Central memory CD8-positive, alpha-beta T cell (primary cell): ENCODE measurements around the gene KCNH4.
"Not testable (repeated sequence)": the region's sequence is repeated elsewhere in the genome, so short reads cannot be mapped to it uniquely, and the experiment has no call there.

Source experiments
- ATAC-seq: fragments of 150-1000 bp; cut with Tn5 transposase; replicated peaks from 2 replicates; pipeline ENCODE4 v1.10.0; 2022; ENCODE audit warnings: mild to moderate bottlenecking, moderate FRiP score, moderate number of reproducible peaks; ENCODE audit not compliant: poor library complexity, severe bottlenecking; ENCODE audit errors: extremely low read depth
- DNase-seq, 2 donors: peaks; one replicate each; pipeline ENCODE4 v3.0.0; 2021; ENCODE audit warnings: low spot score in 2 of 2
- H3K27ac Mint-ChIP-seq: one replicate; pipeline ENCODE4 v1.8.0; 2022; ENCODE audit warnings: low read depth, mild to moderate bottlenecking, moderate library complexity, mixed read lengths
- H3K27me3 Mint-ChIP-seq: one replicate; pipeline ENCODE4 v1.8.0; 2022; ENCODE audit warnings: mixed read lengths
- H3K36me3 Mint-ChIP-seq: one replicate; pipeline ENCODE4 v1.8.0; 2022; ENCODE audit warnings: mild to moderate bottlenecking, moderate library complexity, mixed read lengths; ENCODE audit not compliant: insufficient read depth
- H3K4me1 Mint-ChIP-seq: one replicate; pipeline ENCODE4 v1.8.0; 2022; ENCODE audit warnings: mixed read lengths
- H3K4me3 Mint-ChIP-seq: one replicate; pipeline ENCODE4 v1.8.0; 2022; ENCODE audit warnings: mild to moderate bottlenecking, moderate library complexity, mixed read lengths
- H3K9me3 Mint-ChIP-seq: one replicate; pipeline ENCODE4 v1.8.0; 2022; ENCODE audit warnings: mixed read lengths

The KCNH4 gene

GRCh38 chr17:42180922-42181850 lies at the start of gene KCNH4:
KCNH4 (minus strand) TSS chr17:42181142; CDS start chr17:42180945, 197 bp downstream.
- Mint-ChIP-seq H3K9me3 (no peaks in the 10 kb centered on the region), H3K27me3 (no peaks in the 10 kb centered on the region), H3K4me1 (peaks cover 45% of the 10 kb centered on the region), H3K4me3 (peak within 1 kb of the TSS; percentile 70), H3K27ac (no peak within 1 kb of the TSS), H3K36me3 (peaks cover 8% of the 10 kb centered on the region)
- DNase-seq: peak; percentile 62 to 79
- ATAC-seq: peak; percentile 45

- Mint-ChIP-seq H3K4me1 (peaks cover 29% of the 10 kb centered on the region), H3K4me3 (no peak overlapping the region), H3K36me3 (peaks cover 19% of the 10 kb centered on the region), H3K9me3 (no peaks in the 10 kb centered on the region), H3K27me3 (no peaks in the 10 kb centered on the region), H3K27ac (peak overlapping the region; percentile 59)
- no peak for ATAC-seq
- no peak for DNase-seq
Measured at GRCh38 chr17:42230225-42230624, 49.3 kb upstream of the KCNH4 start.

- no peak overlapping the region for H3K27ac Mint-ChIP-seq
- no peak for ATAC-seq
Measured at GRCh38 chr17:42227849-42228700, 47.1 kb upstream of the KCNH4 start.

DNA sequence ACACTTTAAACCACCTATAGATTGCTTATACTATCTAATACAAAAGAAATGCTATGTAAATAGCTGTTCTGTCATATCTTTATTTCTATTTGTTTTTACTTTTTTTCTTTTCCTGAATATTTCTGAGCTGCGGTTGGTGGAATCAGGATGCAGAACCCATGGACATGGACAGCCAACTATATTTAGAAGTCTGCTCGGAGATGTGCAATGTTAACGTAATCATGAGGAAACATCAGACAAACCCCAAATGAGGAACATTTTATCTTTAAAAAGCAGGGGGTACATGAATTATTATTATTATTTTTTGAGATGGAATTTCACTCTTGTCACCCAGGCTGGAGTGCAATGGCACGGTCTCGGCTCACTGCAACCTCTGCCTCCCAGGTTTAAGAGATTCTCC lies 44.7 kb upstream of the KCNH4 start:
- peaks cover 12% of the 10 kb centered on the region for H3K4me1 Mint-ChIP-seq
- ATAC-seq (no peak), DNase-seq (no peak)
- H3K9me3 Mint-ChIP-seq: no peaks in the 10 kb centered on the region
- H3K27me3 Mint-ChIP-seq: no peaks in the 10 kb centered on the region
- H3K36me3 Mint-ChIP-seq: peaks cover 41% of the 10 kb centered on the region
- H3K27ac Mint-ChIP-seq: no peak overlapping the region
- H3K4me3 Mint-ChIP-seq: no peak overlapping the region

More at GRCh38 chr17:42227849-42228700, 47.1 kb upstream of the KCNH4 start:
- Mint-ChIP-seq H3K36me3 (peaks cover 31% of the 10 kb centered on the region), H3K9me3 (no peaks in the 10 kb centered on the region), H3K4me3 (no peak overlapping the region), H3K27me3 (no peaks in the 10 kb centered on the region), H3K4me1 (peaks cover 10% of the 10 kb centered on the region)
- no peak for DNase-seq

DNA sequence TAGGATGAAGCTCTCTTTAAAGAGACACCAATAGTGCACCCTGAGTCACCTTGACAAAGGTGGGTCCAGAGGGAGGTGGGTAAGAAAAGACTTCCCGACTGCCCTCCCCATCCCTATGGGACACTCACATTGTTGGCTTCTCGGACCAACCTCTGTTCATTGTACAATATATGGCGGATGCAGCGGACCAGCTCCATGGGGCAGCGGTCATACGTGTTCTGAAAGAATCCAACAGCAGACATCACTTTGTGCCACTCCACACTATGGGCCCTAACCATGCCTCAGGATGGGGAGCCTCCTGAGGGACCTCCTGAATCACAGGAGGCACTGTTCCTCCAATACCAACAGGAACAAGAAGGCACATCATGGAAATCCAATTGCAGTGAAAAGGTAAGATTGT lies 43.7 kb upstream of the KCNH4 start:
- peak overlapping the region; percentile 13 for H3K27ac Mint-ChIP-seq
- no peaks in the 10 kb centered on the region for H3K27me3 Mint-ChIP-seq
- no peak for ATAC-seq
- H3K4me3 Mint-ChIP-seq: no peak overlapping the region
- no peak for DNase-seq
- H3K36me3 Mint-ChIP-seq: peaks cover 35% of the 10 kb centered on the region
- no peaks in the 10 kb centered on the region for H3K9me3 Mint-ChIP-seq
- H3K4me1 Mint-ChIP-seq: peaks cover 7% of the 10 kb centered on the region

- Mint-ChIP-seq H3K4me1 (peaks cover 7% of the 10 kb centered on the region), H3K27me3 (no peaks in the 10 kb centered on the region), H3K27ac (peak overlapping the region; percentile 82), H3K36me3 (peaks cover 39% of the 10 kb centered on the region), H3K4me3 (no peak overlapping the region), H3K9me3 (no peaks in the 10 kb centered on the region)
- ATAC-seq (peak; percentile 78), DNase-seq (peak; percentile 45 to 46)
Measured at GRCh38 chr17:42221886-42222745, 41.2 kb upstream of the KCNH4 start.

DNA sequence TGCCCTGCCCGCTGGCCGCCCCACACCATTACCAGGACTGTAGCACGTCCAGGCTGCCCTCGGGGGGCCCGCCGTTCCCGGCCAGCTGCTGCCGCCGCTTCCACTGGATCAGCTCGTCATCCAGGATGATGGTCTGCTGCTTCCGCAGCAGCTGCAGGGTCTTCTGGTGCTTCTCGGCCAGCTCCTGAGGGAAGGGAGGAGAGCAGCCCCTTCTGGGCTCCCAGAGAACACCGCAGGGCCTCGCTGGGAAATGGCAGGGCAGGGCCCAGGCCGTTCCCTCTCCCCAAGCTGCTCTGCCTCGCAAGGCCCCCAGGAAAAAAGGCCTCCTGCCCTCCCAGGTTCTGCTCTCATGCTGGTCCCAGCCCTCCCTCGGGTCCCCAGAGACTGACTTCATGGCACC lies 38.3 kb upstream of the KCNH4 start:
- H3K9me3 Mint-ChIP-seq, H3K27me3 Mint-ChIP-seq, H3K4me1 Mint-ChIP-seq, ATAC-seq, H3K4me3 Mint-ChIP-seq, H3K27ac Mint-ChIP-seq, DNase-seq: not testable (repeated sequence)
- H3K36me3 Mint-ChIP-seq: peaks cover 50% of the 10 kb centered on the region

GRCh38 chr17:42214156-42214555 lies 33.2 kb upstream of the KCNH4 start:
- Mint-ChIP-seq H3K4me1 (no peaks in the 10 kb centered on the region), H3K27ac (peak overlapping the region; percentile 22), H3K36me3 (peaks cover 73% of the 10 kb centered on the region), H3K4me3 (no peak overlapping the region), H3K9me3 (no peaks in the 10 kb centered on the region), H3K27me3 (no peaks in the 10 kb centered on the region)
- DNase-seq (no peak), ATAC-seq (no peak)

- no peaks in the 10 kb centered on the region for H3K27me3 Mint-ChIP-seq
- H3K4me1 Mint-ChIP-seq: no peaks in the 10 kb centered on the region
- H3K27ac Mint-ChIP-seq: no peak overlapping the region
- peaks cover 85% of the 10 kb centered on the region for H3K36me3 Mint-ChIP-seq
- DNase-seq (no peak), ATAC-seq (no peak)
- no peak overlapping the region for H3K4me3 Mint-ChIP-seq
- no peaks in the 10 kb centered on the region for H3K9me3 Mint-ChIP-seq
Measured at GRCh38 chr17:42212382-42212781, 31.4 kb upstream of the KCNH4 start.

DNA sequence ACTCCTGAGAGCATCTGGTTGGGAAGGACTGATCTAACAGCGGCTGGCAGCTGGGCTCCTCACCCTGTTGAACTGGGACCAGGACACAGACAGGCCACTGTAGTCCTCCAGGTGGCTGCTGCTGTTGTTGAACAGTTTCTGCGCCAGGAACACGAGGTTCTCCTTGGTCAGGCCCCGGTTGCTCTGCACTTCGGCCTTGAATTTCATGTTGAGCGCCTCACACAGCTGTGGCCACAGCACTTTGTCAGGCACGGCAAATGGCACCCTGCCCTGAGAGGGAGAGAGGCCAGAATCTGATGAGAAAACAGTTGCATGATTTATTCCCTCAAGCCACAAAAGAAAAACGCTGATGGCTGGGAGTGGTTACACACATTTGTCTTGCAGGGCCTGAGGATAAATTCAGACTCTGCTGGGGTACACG lies 31.0 kb upstream of the KCNH4 start:
- peaks cover 83% of the 10 kb centered on the region for H3K36me3 Mint-ChIP-seq
- not testable (repeated sequence) for ATAC-seq, H3K27ac Mint-ChIP-seq, H3K9me3 Mint-ChIP-seq, H3K4me3 Mint-ChIP-seq, DNase-seq, H3K27me3 Mint-ChIP-seq, H3K4me1 Mint-ChIP-seq

- no peak overlapping the region for H3K27ac Mint-ChIP-seq
- DNase-seq: no peak
- ATAC-seq: no peak
- H3K9me3 Mint-ChIP-seq: no peaks in the 10 kb centered on the region
- H3K36me3 Mint-ChIP-seq: peaks cover 82% of the 10 kb centered on the region
- no peaks in the 10 kb centered on the region for H3K4me1 Mint-ChIP-seq
- no peaks in the 10 kb centered on the region for H3K27me3 Mint-ChIP-seq
- H3K4me3 Mint-ChIP-seq: no peak overlapping the region
Measured at GRCh38 chr17:42210046-42210445, 29.1 kb upstream of the KCNH4 start.

GRCh38 chr17:42206153-42206612 lies 25.2 kb upstream of the KCNH4 start:
- not testable (repeated sequence) for ATAC-seq, H3K27ac Mint-ChIP-seq, H3K4me1 Mint-ChIP-seq, H3K27me3 Mint-ChIP-seq, H3K9me3 Mint-ChIP-seq, H3K4me3 Mint-ChIP-seq, DNase-seq
- H3K36me3 Mint-ChIP-seq: peaks cover 81% of the 10 kb centered on the region
